ENCODE measurements around the gene OR4F6. TPM values are rescaled to one million over a fixed set of nuclear protein-coding genes. Genes with fewer than 3 reads are reported as not detected.

Gene OR4F6
- total RNA-seq, 1 experiment from 2014 or later, result not detected

DNA sequence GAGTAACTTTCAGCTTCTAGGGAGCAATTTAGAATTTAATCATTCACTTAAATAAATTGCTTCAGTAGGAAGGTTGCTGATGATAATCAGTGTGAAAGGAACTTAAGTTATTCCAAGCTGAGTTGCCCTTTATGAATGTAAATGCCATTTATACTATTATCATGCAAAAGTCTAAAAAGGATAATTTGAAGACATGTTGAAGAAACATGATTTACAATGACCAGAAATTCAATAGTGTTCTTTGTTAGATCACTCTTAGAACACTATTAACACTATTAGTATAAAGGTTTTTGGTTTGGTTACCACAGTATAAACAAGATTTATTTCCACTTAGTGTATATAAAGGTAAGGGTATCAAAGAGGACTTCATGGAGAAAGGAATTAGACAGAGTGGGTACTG lies 1.6 kb downstream of the OR4F6 start:
- Histone ChIP-seq H2BK15ac (ENCODE audit: low read depth, low read length) (no peak overlapping the region), H3K9ac (ENCODE audit: extremely low read depth, insufficient read length, low read length) (no peak overlapping the region), H2AK5ac (ENCODE audit: insufficient read length, low read length) (no peak overlapping the region), H3K4me2 (ENCODE audit: insufficient read depth, insufficient read length, low read length) (no peak overlapping the region), H3K23me2 (ENCODE audit: insufficient read length, low read depth, low read length, poor library complexity, severe bottlenecking) (no peaks in the 10 kb centered on the region), H3T11ph (ENCODE audit: low read length) (no peak overlapping the region), H2BK120ac (ENCODE audit: low read depth, low read length, poor library complexity, severe bottlenecking) (no peak overlapping the region), H4K20me1 (ENCODE audit: control insufficient read depth, insufficient read depth, insufficient read length) (no peaks in the 10 kb centered on the region), H4K91ac (ENCODE audit: insufficient read length, low read depth, low read length) (no peak overlapping the region), H2BK20ac (ENCODE audit: low read depth, low read length, poor library complexity, severe bottlenecking) (no peak overlapping the region), H2AFZ (ENCODE audit: low read length) (no peak overlapping the region), H3K79me2 (ENCODE audit: insufficient read depth, low read length) (no peaks in the 10 kb centered on the region), H3K79me1 (ENCODE audit: insufficient read depth, low read depth, low read length, poor library complexity, severe bottlenecking) (no peaks in the 10 kb centered on the region), H4K5ac (ENCODE audit: insufficient read length, low read depth, low read length) (no peak overlapping the region), H3K23ac (ENCODE audit: insufficient read length, low read depth, low read length) (no peak overlapping the region), H2BK12ac (ENCODE audit: insufficient read length, low read depth, low read length) (no peak overlapping the region), H3K27ac (ENCODE audit: insufficient read length, low read depth, low read length) (no peak overlapping the region), H3K56ac (ENCODE audit: insufficient read length, low read depth, low read length) (no peak overlapping the region), H3K18ac (ENCODE audit: insufficient read length, low read depth, low read length) (no peak overlapping the region), H3K9me3 (ENCODE audit: control insufficient read depth, low read depth, low read length) (no peaks in the 10 kb centered on the region), H3K14ac (ENCODE audit: insufficient read depth, low read length) (no peak overlapping the region), H3K4me1 (ENCODE audit: insufficient read depth, low read length) (no peaks in the 10 kb centered on the region), H4K8ac (replicated peaks; ENCODE audit: insufficient read length, low read depth, low read length) (no peak overlapping the region), H2BK5ac (ENCODE audit: insufficient read length, low read length) (no peak overlapping the region), H3K27me3 (ENCODE audit: insufficient read depth, low read length) (no peaks in the 10 kb centered on the region), H3K4ac (ENCODE audit: low read depth, low read length) (no peak overlapping the region)
- TF ChIP-seq, protein P1, sequence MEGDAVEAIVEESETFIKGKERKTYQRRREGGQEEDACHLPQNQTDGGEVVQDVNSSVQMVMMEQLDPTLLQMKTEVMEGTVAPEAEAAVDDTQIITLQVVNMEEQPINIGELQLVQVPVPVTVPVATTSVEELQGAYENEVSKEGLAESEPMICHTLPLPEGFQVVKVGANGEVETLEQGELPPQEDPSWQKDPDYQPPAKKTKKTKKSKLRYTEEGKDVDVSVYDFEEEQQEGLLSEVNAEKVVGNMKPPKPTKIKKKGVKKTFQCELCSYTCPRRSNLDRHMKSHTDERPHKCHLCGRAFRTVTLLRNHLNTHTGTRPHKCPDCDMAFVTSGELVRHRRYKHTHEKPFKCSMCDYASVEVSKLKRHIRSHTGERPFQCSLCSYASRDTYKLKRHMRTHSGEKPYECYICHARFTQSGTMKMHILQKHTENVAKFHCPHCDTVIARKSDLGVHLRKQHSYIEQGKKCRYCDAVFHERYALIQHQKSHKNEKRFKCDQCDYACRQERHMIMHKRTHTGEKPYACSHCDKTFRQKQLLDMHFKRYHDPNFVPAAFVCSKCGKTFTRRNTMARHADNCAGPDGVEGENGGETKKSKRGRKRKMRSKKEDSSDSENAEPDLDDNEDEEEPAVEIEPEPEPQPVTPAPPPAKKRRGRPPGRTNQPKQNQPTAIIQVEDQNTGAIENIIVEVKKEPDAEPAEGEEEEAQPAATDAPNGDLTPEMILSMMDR (conservative IDR thresholded peaks at IDR 0.05), result no peak
- no peak for DNase-seq
- H3K27ac Mint-ChIP-seq, result no peak overlapping the region
- H3K36me3 Mint-ChIP-seq (ENCODE audit: insufficient read depth in 1 of 3, low read depth in 3 of 3), result no peaks in the 10 kb centered on the region
- no peaks in the 10 kb centered on the region for H3K4me1 Mint-ChIP-seq
- H3K27me3 Mint-ChIP-seq (ENCODE audit: low read depth), result peaks cover 8% of the 10 kb centered on the region
- no peaks in the 10 kb centered on the region; a peak in 1 of 5 replicates for H3K9me3 Mint-ChIP-seq
- H3K4me3 Mint-ChIP-seq, result no peak overlapping the region
